Neural crest cell (in vitro differentiated cells): ENCODE results near the gene OSBPL8. TPM values are rescaled to one million over a fixed set of nuclear protein-coding genes. Genes with fewer than 3 reads are reported as not detected.

ENCODE experiments used
- DNase-seq: peaks from one replicate; pipeline ENCODE4 v3.0.0; 2021; ENCODE audit warnings: low read depth, mixed read lengths, low spot score
- H3K27ac Mint-ChIP-seq: one replicate; pipeline ENCODE4 v1.8.0; 2021; ENCODE audit warnings: mild to moderate bottlenecking, mixed read lengths; ENCODE audit not compliant: unreplicated experiment
- H3K27me3 Mint-ChIP-seq: 2 replicates; pipeline ENCODE4 v1.8.0; 2021; ENCODE audit warnings: low read depth, mild to moderate bottlenecking, mixed read lengths
- H3K36me3 Mint-ChIP-seq: 2 replicates; pipeline ENCODE4 v1.8.0; 2021; ENCODE audit warnings: low read depth, mild to moderate bottlenecking, mixed read lengths
- H3K4me1 Mint-ChIP-seq: 2 replicates; pipeline ENCODE4 v1.8.0; 2021; ENCODE audit warnings: mixed read lengths
- H3K4me3 Mint-ChIP-seq: one replicate; pipeline ENCODE4 v1.8.0; 2021; ENCODE audit warnings: mild to moderate bottlenecking, mixed read lengths
- H3K9me3 Mint-ChIP-seq: 2 replicates; pipeline ENCODE4 v1.8.0; 2021; ENCODE audit warnings: mixed read lengths
- total RNA-seq: library from RNA; stranded (reverse); gene quantifications from 2 replicates; pipeline ENCODE4 v1.2.1, GENCODE V29; 2021
- TF ChIP-seq, protein P1 (sequence below): fragments of 200-600 bp; sonication (generic); conservative IDR thresholded peaks from 2 replicates; pipeline ENCODE4 v1.5.0; 2021; ENCODE audit warnings: antibody characterized with exemption, mild to moderate bottlenecking

Gene OSBPL8
- total RNA-seq, 1 donor from 2014 or later, result 75.8 TPM

DNA sequence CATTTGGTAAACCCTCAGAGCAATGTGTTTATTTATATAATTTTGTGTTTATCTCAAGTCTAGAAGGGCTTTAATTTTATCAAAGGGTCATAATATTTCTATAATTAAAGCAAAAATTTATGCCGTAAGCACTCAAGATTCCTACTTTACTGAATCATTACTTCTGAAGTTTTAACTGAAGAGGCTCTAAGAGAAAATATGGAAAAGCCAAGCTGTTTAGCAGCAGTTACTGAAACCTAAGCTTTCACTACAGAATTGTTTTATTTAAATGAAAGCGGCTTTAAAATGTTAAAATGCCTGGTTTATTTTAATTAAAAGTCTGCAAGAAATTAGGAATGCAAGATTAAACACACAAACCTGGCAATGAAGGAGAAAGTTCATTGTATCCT lies 137.4 kb downstream of the OSBPL8 start:
- Mint-ChIP-seq H3K4me3 (no peak overlapping the region), H3K27me3 (no peaks in the 10 kb centered on the region), H3K27ac (peak overlapping the region; percentile 4), H3K36me3 (peaks cover 23% of the 10 kb centered on the region), H3K9me3 (peaks cover 2% of the 10 kb centered on the region), H3K4me1 (peaks cover 10% of the 10 kb centered on the region)
- TF ChIP-seq, protein P1, sequence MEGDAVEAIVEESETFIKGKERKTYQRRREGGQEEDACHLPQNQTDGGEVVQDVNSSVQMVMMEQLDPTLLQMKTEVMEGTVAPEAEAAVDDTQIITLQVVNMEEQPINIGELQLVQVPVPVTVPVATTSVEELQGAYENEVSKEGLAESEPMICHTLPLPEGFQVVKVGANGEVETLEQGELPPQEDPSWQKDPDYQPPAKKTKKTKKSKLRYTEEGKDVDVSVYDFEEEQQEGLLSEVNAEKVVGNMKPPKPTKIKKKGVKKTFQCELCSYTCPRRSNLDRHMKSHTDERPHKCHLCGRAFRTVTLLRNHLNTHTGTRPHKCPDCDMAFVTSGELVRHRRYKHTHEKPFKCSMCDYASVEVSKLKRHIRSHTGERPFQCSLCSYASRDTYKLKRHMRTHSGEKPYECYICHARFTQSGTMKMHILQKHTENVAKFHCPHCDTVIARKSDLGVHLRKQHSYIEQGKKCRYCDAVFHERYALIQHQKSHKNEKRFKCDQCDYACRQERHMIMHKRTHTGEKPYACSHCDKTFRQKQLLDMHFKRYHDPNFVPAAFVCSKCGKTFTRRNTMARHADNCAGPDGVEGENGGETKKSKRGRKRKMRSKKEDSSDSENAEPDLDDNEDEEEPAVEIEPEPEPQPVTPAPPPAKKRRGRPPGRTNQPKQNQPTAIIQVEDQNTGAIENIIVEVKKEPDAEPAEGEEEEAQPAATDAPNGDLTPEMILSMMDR, result no peak
- no peak for DNase-seq

DNA sequence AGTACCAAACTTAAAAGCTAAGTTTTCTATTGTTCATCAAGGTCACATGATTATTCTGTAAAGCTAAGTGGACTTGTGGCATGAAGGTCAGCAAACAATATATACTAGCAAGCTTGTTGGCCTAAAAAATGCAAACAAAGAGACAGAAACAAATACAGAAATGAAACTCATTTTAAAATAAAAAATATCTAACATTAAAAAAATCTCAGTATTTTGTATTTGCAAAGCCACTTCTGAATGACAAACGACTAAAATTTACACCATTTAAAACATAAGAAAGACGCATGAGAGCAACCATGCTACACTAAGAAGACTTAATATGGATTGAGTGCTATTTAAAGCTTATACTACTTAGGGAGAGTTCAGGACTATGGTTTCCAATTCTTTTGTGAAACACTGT lies 138.5 kb downstream of the OSBPL8 start:
- Mint-ChIP-seq H3K9me3 (peaks cover 2% of the 10 kb centered on the region), H3K36me3 (peaks cover 14% of the 10 kb centered on the region), H3K4me1 (peaks cover 10% of the 10 kb centered on the region), H3K27ac (no peak overlapping the region), H3K4me3 (no peak overlapping the region), H3K27me3 (no peaks in the 10 kb centered on the region)
- DNase-seq, result no peak
- TF ChIP-seq, protein P1, result no peak

DNA sequence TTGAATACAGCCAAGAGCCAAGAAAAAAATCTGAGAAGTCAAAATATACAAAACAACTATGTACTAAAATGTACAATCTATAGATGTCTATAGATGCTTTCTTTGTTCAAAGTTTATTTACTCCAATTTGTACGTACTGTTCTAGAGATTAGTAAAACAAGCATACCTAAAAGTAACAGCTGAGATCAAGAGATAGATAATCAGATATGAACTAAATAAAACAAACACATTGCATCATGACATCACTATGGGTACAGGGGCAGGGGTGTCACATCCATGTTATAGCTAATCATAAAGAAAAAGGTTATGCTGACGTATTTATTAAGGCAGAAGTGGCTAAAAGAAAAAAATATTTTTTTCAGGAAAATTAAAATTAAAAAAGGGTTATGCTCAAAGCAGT lies 139.3 kb downstream of the OSBPL8 start:
- TF ChIP-seq, protein P1, result no peak

DNA sequence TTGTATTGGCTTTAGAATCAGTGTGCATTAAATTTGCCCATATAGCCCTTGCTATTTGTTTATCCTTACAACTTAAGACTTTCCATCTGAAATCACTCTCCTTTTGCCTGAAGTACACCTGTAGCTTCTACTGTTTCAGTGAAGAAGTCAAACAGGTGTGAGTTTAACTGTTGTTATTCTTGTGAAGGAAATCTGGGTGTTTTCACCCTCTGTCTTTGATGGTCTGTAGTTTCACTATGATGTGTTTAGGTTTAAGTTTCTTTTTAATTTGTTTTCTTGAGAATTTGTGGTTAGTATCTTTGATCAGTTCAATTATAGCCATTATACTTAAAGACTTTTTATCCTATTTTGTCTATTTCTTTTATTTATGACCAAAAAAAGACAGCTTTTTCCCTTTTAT lies 142.5 kb downstream of the OSBPL8 start:
- H3K4me3 Mint-ChIP-seq, result no peak overlapping the region
- no peaks in the 10 kb centered on the region for H3K27me3 Mint-ChIP-seq
- H3K36me3 Mint-ChIP-seq, result no peaks in the 10 kb centered on the region
- H3K9me3 Mint-ChIP-seq, result no peaks in the 10 kb centered on the region
- DNase-seq, result no peak
- H3K4me1 Mint-ChIP-seq, result no peaks in the 10 kb centered on the region
- H3K27ac Mint-ChIP-seq, result no peak overlapping the region
- TF ChIP-seq, protein P1, result no peak

More for the DNA sequence above, 139.3 kb downstream of the OSBPL8 start:
- DNase-seq, result no peak
- H3K27me3 Mint-ChIP-seq, result no peaks in the 10 kb centered on the region
- H3K4me1 Mint-ChIP-seq, result peaks cover 10% of the 10 kb centered on the region
- peaks cover 2% of the 10 kb centered on the region for H3K9me3 Mint-ChIP-seq
- H3K36me3 Mint-ChIP-seq, result peaks cover 8% of the 10 kb centered on the region
- H3K4me3 Mint-ChIP-seq, result no peak overlapping the region
- no peak overlapping the region for H3K27ac Mint-ChIP-seq

DNA sequence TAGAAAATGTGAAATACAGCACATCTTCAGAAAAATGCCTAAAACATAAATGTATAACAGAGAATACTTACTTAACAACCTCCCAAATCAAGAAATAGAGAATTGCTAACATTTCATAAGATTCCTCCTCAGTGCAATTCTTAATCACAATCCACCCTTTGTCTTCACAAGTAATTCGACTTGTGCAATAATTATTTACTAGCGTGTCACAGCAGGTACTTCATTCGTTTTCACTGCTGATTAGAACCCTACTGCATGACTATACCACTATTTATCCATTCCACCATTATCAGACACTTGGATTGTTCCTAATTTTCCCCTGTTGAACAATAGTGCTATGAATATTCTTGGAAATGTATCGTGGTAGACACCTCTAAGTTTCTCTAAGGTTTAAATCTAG lies 146.4 kb downstream of the OSBPL8 start:
- TF ChIP-seq, protein P1, result no peak
- Mint-ChIP-seq H3K27ac (no peak overlapping the region), H3K36me3 (peaks cover 3% of the 10 kb centered on the region), H3K27me3 (no peaks in the 10 kb centered on the region), H3K4me3 (no peak overlapping the region), H3K4me1 (no peaks in the 10 kb centered on the region), H3K9me3 (no peaks in the 10 kb centered on the region)
- DNase-seq, result no peak

DNA sequence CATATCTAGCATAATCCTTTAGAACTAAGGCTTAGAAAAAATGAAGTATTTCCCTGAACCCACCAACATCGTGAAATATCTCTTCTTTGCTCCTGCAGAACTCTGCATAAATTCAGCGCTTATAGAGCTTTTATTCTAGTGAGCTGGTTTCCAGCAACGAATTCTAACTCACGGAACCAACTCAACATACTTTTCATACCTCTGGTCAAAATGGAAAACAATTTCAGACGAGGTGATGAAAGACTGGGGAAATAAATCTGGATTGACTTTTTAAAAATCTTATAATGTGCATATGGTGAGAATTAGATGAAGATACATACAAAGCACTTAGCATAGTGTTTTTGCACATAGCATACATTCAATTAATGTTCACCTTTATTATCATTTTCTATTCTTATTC lies 148.8 kb downstream of the OSBPL8 start:
- Mint-ChIP-seq H3K27me3 (no peaks in the 10 kb centered on the region), H3K27ac (no peak overlapping the region), H3K36me3 (peaks cover 3% of the 10 kb centered on the region), H3K4me3 (no peak overlapping the region), H3K9me3 (no peaks in the 10 kb centered on the region), H3K4me1 (no peaks in the 10 kb centered on the region)
- TF ChIP-seq, protein P1, result no peak
- no peak for DNase-seq
